ENCODE data around the gene BICC1.

The BICC1 gene

DNA sequence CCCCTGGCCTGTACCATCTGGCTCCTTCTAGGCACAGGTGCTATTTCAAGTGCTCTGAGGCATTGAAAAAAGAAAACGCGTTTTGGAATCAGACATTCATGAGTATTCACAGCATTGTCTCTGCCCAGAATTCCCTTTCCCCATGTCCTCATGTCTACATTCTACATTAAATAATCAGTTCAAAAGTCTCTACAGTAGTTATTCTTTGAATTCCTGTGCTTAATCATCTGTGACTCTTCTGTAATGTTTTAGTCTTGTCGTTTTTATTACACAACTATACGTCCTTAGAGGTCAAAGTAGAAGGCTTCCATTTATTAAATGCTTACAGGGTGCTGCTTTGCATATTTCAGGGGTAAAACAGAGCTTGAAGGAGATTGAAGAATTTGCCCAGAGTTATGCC is 95.7 kb downstream of the BICC1 start:
- DNase-seq = no peak

DNA sequence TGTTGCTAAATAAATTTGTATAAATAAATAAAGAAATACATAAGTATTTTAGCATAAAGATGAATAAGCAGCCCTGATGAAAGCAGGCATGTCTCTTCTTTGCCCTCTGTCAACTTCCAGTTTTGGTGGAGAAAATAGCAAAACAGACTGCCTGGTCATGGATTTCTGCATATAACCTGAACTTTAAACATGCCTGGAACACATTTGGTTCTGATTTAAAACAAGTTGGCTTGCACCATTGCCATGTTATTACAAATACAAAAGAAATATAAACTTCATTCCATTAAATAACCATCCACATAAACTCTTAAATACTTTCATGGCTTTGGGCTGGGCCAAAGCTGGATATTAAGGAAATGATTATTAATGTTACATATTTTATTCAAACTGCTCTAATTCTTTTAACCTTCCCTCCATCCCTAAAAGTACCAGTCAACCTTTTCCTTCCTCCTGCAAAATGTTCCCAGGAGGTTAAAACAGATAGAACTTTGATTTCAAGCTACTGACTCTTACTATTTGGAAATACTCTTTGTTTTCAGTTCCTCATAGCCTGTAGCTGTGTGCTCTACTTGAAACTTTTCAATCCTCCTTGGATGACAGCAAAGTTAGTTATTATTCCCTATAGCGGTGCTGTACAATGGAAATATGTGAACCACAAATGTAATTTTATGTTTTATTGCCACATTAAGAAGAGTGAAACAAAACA is 96.3 kb downstream of the BICC1 start:
- DNase-seq = no peak

GRCh38 chr10:58609532-58610150 is 97.0 kb downstream of the BICC1 start:
- DNase-seq = no peak

DNA sequence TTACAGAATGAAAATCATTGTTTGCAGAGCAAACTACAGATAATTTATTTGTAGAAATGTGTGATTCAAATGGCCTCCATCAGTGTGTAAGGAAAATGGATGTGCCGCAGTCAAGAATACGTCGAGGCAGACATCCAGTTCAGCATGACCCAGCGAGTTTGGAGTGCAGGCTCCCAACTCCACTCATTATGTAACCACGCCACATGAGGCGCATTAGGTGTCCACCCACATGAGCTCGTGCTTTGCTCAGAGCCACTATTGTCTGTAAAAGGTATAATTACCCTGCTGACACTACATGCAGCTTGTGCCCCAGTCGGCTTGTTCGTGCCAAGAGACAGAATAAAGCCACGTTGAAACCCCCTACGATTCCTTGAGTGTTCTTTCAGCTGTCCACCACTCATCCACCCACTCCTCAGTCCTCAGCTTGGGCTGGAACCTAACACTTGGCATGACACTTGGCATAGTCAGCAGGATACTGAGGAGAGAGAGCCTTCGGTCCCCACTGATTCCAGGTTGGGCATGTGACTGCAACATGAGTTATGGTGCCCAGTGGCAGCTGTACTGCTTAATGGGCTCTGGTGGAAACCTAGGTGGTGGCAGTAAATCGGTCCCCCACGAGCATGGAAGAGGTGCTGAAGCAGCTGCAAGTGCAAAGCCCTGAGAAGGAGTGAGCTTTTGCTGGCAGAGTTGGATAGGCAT is 102.7 kb downstream of the BICC1 start:
- DNase-seq = no peak

GRCh38 chr10:58618158-58618676 is 105.5 kb downstream of the BICC1 start:
- no peak for DNase-seq

DNA sequence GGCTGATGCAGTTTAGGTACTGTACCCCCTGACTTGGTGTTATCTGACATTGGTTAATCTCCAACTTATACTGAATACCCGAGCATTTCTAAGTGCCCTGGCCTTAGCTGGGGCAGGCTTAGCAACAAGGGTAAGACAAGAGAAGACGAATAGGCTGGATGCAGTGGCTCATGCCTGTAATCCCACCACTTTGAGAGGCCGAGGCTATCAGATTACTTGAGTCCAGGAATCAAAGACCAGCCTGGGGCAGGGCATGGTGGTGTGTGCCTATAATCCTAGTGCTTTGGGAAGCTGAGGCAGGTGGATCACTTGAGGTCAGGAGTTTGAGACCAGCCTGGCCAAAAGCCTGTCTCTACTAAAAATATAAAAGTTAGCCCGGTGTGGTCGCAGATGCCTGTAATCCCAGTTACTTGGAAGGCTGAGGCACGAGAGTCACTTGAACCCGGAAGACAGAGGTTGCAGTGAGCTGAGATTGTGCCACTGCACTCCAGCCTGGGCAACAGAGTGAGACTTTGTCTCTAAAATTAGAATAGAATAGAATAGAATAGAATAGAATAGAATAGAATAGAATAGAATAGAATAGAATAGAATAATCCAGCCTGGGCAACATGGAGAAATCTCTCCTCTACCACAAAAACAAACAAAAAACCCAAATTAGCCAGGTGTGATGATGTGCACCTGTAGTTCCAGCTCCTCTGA is 108.9 kb downstream of the BICC1 start:
- DNase-seq = no peak

DNA sequence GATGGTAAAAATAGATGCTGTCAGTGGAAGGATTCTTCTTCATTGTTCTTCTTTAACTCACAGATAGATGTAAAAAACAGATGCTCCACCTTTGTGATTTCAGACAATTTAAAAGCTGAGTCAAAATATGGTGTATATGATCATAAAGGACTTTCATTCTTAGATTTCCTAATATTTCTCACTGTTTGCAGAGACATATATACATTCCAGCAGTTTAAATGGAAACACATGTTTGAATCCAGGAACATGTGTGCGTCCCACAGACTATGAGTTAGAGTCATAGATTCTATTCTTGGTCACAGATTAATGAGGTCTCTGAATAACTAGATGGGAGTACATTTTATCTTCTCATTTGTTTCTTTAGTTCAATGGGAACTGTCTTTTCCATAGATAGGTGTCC is 109.6 kb downstream of the BICC1 start:
- DNase-seq = no peak

- no peak for DNase-seq
Measured at GRCh38 chr10:58625070-58625469, 112.4 kb downstream of the BICC1 start.

DNA sequence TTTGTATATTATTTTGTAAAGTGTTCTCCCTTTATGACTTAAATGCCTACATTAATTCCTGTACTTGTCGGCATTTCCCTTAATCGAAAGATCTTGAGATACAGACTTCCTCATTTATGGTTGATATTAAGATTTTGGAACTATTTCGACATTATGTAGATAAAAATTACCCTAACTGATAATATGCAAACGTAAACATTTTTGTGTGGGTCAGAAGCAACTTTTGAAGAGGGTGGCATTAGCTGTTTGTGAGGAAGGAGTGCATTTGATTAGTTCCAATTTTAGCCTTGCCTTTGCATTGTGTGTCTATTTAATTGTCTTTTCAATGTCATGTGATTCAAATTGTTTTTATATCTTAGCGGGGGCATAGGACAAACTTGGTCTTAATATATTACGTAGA is 114.7 kb downstream of the BICC1 start:
- no peak for DNase-seq

GRCh38 chr10:58631715-58632114 is 119.0 kb downstream of the BICC1 start:
- DNase-seq = no peak

DNA sequence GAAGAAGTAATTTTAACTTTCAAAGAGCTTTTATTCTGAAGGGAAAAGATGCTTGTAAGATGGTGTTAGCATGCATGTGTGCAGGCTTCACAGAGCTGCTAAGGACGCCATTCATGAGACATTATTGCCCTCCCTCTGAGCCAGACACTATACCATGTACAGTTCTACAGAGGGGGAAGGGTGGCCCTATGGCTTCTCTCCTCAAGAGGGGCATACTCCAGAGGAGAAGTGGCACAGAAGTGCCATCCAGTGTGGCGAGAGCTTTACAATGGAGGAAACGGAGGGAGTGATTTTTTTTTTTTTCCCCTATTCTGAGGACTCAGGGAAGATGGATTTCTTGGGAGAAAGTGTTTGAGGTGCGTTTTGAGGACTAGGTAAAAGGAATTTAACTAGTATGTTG is 119.5 kb downstream of the BICC1 start:
- DNase-seq = no peak

GRCh38 chr10:58637352-58637751 is 124.7 kb downstream of the BICC1 start:
- no peak for DNase-seq

GRCh38 chr10:58638388-58638787 is 125.7 kb downstream of the BICC1 start:
- DNase-seq = no peak

DNA sequence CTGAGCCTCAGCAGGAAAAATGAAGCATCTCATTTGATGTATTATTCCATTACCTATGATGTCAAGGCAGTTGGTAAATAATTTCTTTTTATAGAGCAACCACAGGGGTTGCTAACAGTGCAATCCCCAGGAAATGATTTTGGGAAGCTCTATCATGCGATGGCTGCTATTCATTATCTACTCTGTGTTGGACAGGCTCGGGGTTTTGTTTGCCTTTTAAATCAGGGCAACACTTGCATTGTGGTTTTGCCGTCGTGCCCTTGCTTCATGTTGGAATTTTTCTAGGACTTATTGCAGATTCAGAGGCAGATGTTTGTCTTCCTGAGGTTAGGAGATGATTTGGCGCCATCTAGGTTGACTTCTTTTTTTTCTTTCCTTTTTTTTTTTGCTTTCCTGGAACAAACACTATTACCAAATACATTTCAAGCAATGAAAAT is 128.4 kb downstream of the BICC1 start:
- DNase-seq = no peak

DNA sequence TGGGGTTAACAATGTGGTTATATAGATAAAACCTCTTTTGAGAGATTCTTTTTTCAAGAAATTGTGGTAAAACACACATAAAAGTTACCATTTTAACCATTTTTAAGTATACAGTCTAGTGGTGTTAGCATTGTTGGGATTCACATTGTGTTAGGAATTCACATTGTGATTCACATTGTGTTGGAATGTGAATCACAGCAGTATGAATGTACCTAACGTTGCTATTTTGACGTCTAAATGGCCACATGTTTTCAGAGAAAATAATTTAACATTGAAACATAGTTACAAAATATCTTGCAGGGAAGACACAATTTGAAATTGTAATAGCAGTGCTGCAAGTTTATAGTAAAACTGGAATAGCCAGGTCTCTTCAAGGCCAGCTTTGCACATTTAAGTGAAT is 129.0 kb downstream of the BICC1 start:
- no peak for DNase-seq

GRCh38 chr10:58642283-58642682 is 129.6 kb downstream of the BICC1 start:
- no peak for DNase-seq

GRCh38 chr10:58642916-58643428 is 130.3 kb downstream of the BICC1 start:
- no peak for DNase-seq

DNA sequence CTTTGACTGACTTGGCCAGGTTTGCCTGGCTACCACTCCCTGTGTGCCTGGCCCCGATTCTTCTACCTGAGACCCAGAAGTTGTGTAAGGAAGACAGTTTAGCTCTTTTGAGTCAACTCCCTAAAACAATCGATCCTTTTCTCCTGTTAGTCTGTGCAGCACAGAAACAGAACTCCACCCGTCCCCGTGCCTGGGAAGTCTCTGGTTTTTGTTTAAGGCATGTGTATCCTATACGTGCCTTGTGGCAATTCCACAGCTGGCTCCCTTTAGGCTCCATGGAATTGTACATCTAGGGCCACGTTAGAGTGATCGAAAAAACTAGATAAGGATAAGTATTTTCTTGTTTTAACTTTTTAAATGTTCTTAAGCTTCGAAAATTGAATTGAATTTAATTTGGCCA is 131.6 kb downstream of the BICC1 start:
- DNase-seq = no peak

DNA sequence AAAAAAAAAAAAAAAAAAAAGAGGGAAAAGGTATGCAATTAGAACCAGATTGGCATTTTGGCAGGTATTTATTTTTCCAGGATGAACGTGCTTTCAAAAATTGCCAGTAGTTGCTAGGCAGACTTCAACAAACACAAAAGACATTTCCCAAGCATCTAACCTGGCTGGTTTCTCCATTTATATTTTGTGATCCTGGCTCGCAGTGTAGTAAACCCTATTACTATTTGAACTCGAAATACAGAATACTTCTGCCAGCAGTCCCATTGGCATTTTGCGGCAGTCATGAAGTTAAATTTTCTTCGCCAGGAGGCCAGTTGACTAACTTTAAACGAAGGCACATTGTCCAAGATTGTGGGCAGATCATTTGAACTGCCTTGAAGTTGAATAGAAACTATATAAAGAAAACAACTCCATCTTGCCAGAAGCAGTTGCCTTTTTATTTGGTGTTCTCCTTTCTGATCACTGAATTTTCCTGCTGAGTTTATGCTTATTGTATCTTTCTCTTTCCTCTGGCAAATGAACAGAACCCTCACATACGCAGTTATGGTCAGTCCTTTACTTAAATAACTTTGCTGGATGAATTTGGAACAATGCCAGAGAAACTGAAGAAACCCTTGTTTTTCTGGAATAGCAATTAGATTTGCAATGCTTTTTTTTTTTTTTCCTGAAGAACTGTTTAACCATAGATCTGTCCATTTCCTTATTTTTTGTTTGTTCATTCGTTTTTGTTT is 132.9 kb downstream of the BICC1 start:
- no peak for DNase-seq

DNA sequence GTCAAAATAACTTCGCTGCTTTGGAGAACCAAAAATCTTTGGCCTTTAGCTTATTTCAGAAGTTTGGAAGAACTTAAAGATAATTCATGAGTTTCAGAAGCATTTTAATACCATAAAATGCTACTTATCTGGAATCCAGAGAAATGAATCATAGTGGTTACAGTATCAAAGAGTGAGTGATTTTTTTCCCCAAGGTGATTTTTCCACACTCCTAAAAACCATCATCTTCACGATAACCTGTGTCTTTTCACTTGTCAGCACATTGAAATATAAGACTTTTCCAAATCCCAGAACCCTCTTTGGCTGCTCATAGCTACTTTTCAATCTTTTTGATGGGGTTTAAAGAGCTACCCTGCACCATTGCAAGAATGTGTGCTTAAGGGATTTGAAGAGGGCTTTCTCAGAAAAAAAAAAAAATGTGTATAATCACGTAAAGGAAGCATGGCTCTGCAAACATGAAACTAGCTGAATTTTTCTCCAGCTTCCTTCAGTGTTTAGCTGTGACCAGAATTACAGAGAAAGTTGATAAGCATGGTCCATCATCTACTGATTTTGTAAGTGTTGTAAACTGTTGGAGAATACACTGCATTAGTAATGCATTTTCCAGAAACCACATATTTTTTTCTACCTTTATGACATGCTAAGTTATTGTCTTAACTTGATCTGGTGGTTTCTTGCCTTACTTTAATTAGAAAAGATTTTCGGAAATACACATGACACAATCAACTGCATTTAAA is 134.9 kb downstream of the BICC1 start:
- DNase-seq = no peak

DNA sequence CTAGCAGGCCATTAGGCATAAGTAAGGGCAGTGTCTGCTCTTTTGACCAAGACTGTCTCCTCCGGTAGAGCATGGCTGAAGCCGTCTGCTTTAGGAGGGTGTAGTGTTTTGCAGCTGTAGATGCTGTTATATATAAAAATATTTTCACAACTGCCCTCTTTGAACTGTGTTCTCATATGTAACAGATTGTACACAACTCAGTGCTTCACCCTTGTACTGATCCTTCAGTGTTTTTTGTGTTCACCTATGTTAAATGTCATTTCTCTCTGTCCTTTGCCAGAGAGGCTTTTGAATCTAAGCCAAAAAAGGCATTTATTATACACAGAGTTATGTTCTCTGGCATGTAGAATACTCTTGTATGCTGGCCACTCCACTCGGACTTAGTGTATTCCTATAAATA is 135.5 kb downstream of the BICC1 start:
- no peak for DNase-seq

GRCh38 chr10:58651040-58651439 is 138.4 kb downstream of the BICC1 start:
- no peak for DNase-seq

Measured in GF-D8 (cell line).